IPS DF 6.9 (cell line): ENCODE data around the gene TP53AIP1.

ENCODE experiments used
- DNase-seq: peaks from one replicate; pipeline ENCODE4 v3.0.0-alpha.2; 2013; ENCODE audit warnings: low read depth, low spot score
- H3K27ac ChIP-seq: one replicate; pipeline ENCODE4 v1.5.1; 2013; ENCODE audit warnings: low read length, control low read depth
- H3K27me3 ChIP-seq: 2 replicates; pipeline ENCODE4 v1.6.1; 2013; ENCODE audit warnings: mild to moderate bottlenecking, low read length; ENCODE audit not compliant: control insufficient read depth, insufficient read depth
- H3K36me3 ChIP-seq: 2 replicates; pipeline ENCODE4 v1.6.1; 2013; ENCODE audit warnings: low read length; ENCODE audit not compliant: control insufficient read depth, insufficient read depth
- H3K4me1 ChIP-seq: 2 replicates; pipeline ENCODE4 v1.6.1; 2013; ENCODE audit warnings: low read length; ENCODE audit not compliant: control insufficient read depth, insufficient read depth
- H3K4me3 ChIP-seq: 2 replicates; pipeline ENCODE4 v1.5.1; 2013; ENCODE audit warnings: mild to moderate bottlenecking, low read length
- H3K9me3 ChIP-seq: 2 replicates; pipeline ENCODE4 v1.6.1; 2013; ENCODE audit warnings: low read length, inconsistent platforms; ENCODE audit not compliant: control insufficient read depth, insufficient read depth
- WGBS: extraction: QIAGEN DNeasy Blood & Tissue Kit; methylation state at CpG from one replicate; pipeline ENCODE4 v1.1.7; 2013; ENCODE audit warnings: mixed read lengths, missing lambda C conversion rate; ENCODE audit not compliant: insufficient read length, insufficient coverage; 5-methylcytosine and 5-hydroxymethylcytosine counted together

TP53AIP1 gene

GRCh38 chr11:128908391-128909246, 34.1 kb downstream of the TP53AIP1 start:
- Histone ChIP-seq H3K4me3 (no peak overlapping the region), H3K27ac (no peak overlapping the region), H3K4me1 (peaks cover 1% of the 10 kb centered on the region; the same call in 1 of the 2 replicates), H3K36me3 (no peaks in the 10 kb centered on the region), H3K9me3 (no peaks in the 10 kb centered on the region), H3K27me3 (peaks cover 25% of the 10 kb centered on the region)
- no CpG with 5 or more reads among the region's 12 CpGs for WGBS
- DNase-seq, result no peak

- Histone ChIP-seq H3K36me3 (no peaks in the 10 kb centered on the region), H3K27ac (no peak overlapping the region), H3K4me3 (no peak overlapping the region), H3K27me3 (peaks cover 36% of the 10 kb centered on the region), H3K4me1 (peaks cover 3% of the 10 kb centered on the region; the same call in 1 of the 2 replicates), H3K9me3 (no peaks in the 10 kb centered on the region)
- whole genome bisulfite sequencing, result no CpG with 5 or more reads among the region's 4 CpGs
- DNase-seq, result no peak
Observed at GRCh38 chr11:128907585-128907984, 35.1 kb downstream of the TP53AIP1 start.

GRCh38 chr11:128906185-128907050, 36.3 kb downstream of the TP53AIP1 start:
- peaks cover 6% of the 10 kb centered on the region; the same call in 1 of the 2 replicates for H3K4me1 ChIP-seq
- H3K27me3 ChIP-seq, result peaks cover 47% of the 10 kb centered on the region
- DNase-seq, result no peak
- WGBS, result no CpG with 5 or more reads among the region's 8 CpGs
- no peaks in the 10 kb centered on the region for H3K9me3 ChIP-seq
- no peak overlapping the region for H3K27ac ChIP-seq
- H3K4me3 ChIP-seq, result no peak overlapping the region
- no peaks in the 10 kb centered on the region for H3K36me3 ChIP-seq

GRCh38 chr11:128905345-128906184, 37.1 kb downstream of the TP53AIP1 start:
- H3K4me3 ChIP-seq, result peak overlapping the region; percentile 68; the same call in 1 of the 2 replicates
- peaks cover 56% of the 10 kb centered on the region for H3K27me3 ChIP-seq
- WGBS, result no CpG with 5 or more reads among the region's 45 CpGs

GRCh38 chr11:128904656-128905344, 37.9 kb downstream of the TP53AIP1 start:
- DNase-seq, result no peak
- Histone ChIP-seq H3K36me3 (no peaks in the 10 kb centered on the region), H3K27ac (no peak overlapping the region), H3K4me3 (peak overlapping the region; percentile 68; the same call in 1 of the 2 replicates), H3K27me3 (peaks cover 64% of the 10 kb centered on the region), H3K9me3 (no peaks in the 10 kb centered on the region), H3K4me1 (peaks cover 8% of the 10 kb centered on the region; the same call in 1 of the 2 replicates)
- no CpG with 5 or more reads among the region's 25 CpGs for WGBS

More at GRCh38 chr11:128905345-128906184, 37.1 kb downstream of the TP53AIP1 start:
- no peak for DNase-seq
- Histone ChIP-seq H3K36me3 (no peaks in the 10 kb centered on the region), H3K9me3 (no peaks in the 10 kb centered on the region), H3K27ac (no peak overlapping the region), H3K4me1 (peaks cover 8% of the 10 kb centered on the region; the same call in 1 of the 2 replicates)

- peaks cover 69% of the 10 kb centered on the region for H3K27me3 ChIP-seq
- H3K4me1 ChIP-seq, result peaks cover 8% of the 10 kb centered on the region; the same call in 1 of the 2 replicates
- no CpG with 5 or more reads among the region's 14 CpGs for WGBS
- H3K9me3 ChIP-seq, result no peaks in the 10 kb centered on the region
- H3K4me3 ChIP-seq, result no peak overlapping the region
- no peak overlapping the region for H3K27ac ChIP-seq
- no peaks in the 10 kb centered on the region for H3K36me3 ChIP-seq
- DNase-seq, result no peak
Observed at GRCh38 chr11:128904303-128904655, 38.4 kb downstream of the TP53AIP1 start.

- peaks cover 76% of the 10 kb centered on the region for H3K27me3 ChIP-seq
- no peak overlapping the region for H3K27ac ChIP-seq
- H3K36me3 ChIP-seq, result no peaks in the 10 kb centered on the region
- no peak overlapping the region for H3K4me3 ChIP-seq
- peaks cover 8% of the 10 kb centered on the region; the same call in 1 of the 2 replicates for H3K4me1 ChIP-seq
- H3K9me3 ChIP-seq, result no peaks in the 10 kb centered on the region
- no peak for DNase-seq
- no CpG with 5 or more reads among the region's 17 CpGs for WGBS
Observed at GRCh38 chr11:128903248-128904061, 39.2 kb downstream of the TP53AIP1 start.

- no peaks in the 10 kb centered on the region for H3K36me3 ChIP-seq
- H3K4me1 ChIP-seq, result peaks cover 8% of the 10 kb centered on the region; the same call in 1 of the 2 replicates
- no peak for DNase-seq
- H3K9me3 ChIP-seq, result no peaks in the 10 kb centered on the region
- peaks cover 82% of the 10 kb centered on the region for H3K27me3 ChIP-seq
- H3K4me3 ChIP-seq, result no peak overlapping the region
- H3K27ac ChIP-seq, result no peak overlapping the region
- no CpG with 5 or more reads among the region's 10 CpGs for WGBS
Observed at GRCh38 chr11:128902515-128903066, 40.1 kb downstream of the TP53AIP1 start.
